HG03457 (cell line): Measurements from ENCODE around the gene PRRC1.
A peak's percentile ranks its signal among the peaks of the same experiment; 100 is the strongest.

Experiments
- ATAC-seq: cut with Tn5 transposase; IDR thresholded peaks from one replicate; pipeline ENCODE4 v1.9.1; 2021; ENCODE audit warnings: moderate number of reproducible peaks; ENCODE audit not compliant: unreplicated experiment

Gene PRRC1

DNA sequence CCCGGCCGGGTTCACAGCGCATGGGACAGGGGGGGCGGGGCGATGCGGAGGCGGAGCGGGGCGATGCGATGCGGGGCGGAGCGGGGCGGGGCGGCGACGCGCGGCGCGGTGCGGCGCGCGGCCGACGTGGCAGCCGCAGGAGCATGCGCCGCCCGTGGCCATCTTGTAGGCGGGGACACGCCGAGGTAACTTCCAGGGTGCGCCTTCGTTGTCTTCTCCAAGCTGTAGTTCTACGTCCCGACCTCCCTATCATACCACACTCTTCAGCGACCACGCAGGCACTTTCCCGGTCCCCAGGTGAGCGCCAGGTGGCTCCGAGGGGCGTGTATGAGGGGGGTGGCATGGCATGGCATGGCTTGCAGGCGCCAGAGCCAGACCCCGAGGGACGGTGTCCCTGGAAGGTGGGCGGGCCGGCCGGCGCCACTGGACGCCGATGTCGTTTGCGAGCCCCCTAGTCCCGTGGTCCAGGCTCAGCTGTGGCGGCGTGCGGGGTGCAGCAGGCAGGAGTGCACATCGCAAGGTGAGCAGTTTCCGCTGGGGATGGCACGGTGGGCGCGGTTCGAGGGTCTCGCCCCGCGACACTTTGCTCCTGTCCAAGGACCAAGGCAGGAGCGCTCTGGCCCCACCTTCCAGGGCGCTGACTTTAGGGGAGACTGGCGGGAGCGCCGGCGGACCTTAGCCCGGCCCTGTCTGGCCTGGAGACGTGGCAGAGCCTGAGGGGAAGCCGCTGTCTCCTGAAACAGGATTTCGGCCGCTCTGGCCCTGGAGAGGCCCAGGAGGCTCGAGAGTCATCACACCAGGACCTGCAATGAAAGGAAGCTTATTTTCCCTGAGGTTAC is at the start of gene PRRC1:
TSS of gene PRRC1 (plus strand) at position 161 of the 839 bp plus-strand sequence. CDS start 5,840 bp downstream, outside the sequence.
- peak; percentile 91 for ATAC-seq

DNA sequence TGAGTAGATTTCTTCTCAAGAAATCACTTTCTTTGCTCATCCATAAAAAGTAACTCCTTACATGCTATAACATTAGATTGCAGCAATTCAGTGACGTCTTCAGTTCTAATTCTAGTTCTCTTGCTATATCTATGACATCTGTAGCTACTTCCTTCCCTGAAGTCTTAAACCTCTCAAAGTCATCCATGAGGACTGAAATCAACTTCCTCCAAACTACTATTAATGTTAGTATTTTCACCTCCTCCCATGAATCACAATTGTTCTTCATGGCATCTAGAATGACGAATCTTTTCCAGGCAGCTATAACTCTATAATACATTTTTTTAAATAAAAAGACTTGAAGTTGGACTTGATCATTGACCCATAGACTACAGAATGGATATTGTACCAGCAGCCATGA is 46.2 kb upstream of the PRRC1 start:
- ATAC-seq = no peak

DNA sequence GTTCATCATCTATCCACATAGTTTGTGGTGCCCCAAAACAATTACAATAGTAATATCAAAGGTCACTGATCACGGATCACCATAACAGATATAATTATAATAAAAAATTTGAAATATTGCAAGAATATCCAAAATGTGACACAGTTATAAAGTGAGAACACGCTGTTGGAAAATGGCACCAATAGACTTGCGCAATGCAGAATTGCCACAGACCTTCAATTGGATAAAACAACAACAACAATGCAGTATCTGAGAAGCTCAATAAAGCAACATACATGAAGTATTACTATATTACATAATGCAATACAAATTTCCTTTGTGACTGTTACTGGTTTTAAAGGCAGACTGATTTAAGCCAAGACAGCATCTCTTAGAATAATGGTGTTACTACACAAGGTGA is 44.7 kb upstream of the PRRC1 start:
- ATAC-seq = no peak

DNA sequence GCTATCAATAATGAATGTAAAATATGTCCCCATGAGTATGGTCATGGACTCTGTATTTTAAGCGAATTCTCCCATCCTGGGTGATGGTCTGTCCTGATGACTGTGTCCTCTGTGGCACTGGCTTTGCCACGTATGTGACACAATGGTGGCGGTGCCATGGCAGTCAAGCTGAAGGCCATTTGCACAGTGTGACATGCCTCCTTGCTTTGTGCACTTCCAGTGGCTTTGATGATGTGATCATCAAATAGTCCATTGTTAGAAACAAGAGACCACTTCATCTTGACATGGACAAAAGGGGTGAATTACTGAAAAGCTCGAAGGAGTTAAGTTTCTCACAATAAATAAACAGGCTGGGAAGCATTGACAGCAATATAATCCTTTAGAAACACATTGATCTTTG is 31.0 kb upstream of the PRRC1 start:
- ATAC-seq = no peak

DNA sequence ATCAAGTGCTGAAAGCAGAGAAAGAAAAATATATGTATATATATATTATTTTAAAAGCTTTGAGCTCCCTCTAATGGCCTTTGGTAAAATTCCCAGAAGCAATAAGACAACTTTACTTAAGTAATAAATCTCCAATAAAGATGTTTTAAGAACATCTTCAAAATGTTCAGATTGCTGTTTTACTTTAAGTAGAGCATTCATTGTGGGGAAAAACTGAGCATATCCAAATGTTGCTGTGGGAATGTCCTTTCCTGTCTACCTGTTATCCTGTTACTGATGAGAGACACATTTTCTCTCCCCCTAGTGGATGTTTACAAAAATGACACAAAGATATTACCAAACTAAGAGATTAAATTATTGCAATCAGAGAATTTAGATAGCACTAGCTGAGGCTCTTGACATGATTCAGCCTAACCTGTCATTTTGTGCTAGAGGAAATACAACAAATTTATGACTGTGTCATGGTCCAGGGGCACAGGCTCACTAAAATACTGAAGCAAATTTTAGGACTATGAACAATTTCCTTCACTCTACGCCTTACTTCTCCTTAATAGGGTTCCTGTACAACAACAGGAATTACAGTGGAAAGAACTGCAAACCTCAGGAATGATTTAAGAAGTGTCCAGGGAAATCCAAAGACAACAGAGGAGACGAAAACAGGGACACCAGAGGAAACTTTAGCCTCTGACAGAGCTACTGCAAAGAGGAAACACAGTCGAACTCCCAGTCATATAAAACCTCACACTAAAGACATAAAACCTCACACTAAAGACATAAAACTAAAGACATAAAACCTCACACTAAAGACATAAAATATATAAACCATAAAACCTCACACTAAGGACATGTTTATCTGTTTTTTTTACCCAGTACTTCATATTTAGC is 24.3 kb upstream of the PRRC1 start:
- peak; percentile 52 for ATAC-seq

DNA sequence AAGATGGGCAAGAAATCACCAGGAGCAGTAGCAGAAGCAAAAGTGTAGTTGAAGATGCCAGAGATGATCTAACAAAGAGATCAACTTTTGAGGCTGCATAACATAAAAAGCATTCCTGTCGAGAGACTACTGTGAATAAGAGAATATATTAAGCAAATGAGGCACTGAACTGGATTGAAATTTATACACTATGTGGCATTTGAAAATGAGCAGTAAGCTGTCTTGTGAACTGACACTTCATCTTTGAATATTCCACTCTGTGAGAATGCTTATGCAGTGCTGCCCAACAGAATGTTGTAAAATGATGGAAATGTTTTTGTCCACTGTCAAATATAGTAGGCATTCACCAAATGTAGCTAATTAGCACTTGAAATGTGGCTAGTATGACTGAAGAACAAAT is 18.9 kb upstream of the PRRC1 start:
- no peak for ATAC-seq

DNA sequence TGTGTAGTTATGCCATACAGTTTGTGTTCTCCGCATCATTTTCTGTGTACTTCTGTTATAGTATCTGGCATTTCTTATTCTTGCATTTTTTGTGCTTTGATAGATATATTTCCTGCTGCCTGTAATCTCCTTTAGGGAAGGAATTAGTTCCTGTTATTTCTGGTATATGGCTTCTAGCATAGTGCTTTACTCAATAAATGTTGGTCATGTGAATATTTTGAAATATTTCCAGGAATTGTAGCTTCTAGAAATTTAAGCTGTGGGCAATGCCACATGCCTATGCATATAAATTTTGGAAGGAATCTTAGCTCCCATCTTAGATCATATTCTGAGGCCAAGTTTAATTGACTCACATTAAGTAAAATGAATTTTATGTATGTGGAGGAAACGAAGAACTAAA is 11.5 kb upstream of the PRRC1 start:
- ATAC-seq = no peak

DNA sequence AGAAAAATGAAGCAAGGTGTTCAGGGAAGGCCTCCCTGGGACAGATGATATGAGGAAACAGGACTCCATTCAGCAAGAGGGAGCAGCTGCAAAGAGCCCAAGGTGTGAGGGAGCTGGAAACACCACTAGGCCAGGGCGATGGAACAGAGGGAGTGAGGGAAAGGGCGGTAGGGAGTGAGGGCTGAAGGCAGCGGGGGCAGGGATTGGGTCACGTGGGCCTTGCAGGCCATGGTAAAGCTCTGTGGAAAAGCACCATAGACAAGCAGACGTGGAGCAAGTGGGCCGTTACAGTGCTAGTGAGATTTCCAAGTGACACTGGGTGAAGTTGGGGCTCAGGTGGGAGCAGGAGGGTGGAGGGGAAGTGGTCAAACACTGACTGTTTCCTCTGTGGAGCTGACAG is 10.8 kb upstream of the PRRC1 start:
- ATAC-seq = no peak

DNA sequence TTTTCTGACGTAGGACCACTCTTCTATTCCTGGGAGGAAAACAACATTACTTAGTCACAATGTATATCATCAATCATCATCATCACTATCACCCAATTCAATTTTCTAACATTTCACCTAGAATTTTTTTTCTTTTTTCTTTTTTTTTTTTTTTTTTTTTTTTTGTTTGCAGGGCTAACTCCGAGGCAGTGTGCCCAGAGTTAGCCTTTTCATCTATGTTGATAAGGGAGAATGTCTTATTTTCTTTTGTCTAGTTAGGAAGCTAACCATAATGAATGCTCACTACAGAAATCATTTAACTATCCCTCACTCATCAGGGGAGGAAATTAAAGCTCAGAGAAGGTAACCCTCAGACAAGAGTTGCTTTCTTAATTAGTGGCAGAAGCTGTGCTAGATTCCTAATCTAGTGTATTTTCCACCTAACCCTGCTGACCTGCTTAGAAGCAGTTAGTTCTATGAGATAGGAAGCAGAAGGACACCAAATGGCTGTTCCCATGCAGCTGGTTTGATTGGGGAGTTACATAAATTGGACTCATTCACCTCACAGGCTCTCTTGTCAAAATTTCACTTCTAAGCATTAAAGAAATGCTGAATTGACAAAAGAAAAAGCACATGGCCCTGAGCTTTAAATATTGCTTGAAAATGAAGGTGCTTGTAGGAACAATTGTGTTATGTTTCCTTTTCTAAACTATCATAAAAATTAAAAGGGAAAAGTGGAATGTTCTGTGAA is 8.6 kb upstream of the PRRC1 start:
- ATAC-seq = no peak

DNA sequence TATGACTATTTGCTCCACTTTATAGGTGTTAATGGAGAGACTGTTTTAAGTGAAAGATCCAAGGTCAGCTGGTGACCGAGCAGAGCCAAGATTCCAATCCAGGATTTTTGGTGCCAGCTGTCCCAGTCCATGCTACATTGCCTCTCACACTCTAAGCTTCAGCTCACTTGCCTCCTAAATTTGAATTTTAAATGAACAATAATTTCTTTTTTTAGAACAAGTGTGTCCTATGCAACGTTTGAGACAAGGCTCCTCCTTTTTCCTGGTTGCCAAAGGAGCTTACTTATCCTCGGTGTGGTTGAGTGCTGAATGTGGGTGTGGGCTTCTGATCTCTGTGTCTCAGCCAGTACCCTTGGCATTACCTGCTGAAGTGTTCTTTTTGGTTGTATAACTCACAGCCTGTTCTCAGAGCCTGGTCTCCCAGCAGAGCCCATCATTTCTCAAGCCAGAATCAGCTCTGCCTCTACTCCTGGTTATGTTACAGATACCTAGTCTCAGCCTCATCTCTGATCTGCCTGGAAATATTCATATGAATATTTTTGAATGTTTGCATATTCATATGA is 4.0 kb upstream of the PRRC1 start:
- no peak for ATAC-seq

DNA sequence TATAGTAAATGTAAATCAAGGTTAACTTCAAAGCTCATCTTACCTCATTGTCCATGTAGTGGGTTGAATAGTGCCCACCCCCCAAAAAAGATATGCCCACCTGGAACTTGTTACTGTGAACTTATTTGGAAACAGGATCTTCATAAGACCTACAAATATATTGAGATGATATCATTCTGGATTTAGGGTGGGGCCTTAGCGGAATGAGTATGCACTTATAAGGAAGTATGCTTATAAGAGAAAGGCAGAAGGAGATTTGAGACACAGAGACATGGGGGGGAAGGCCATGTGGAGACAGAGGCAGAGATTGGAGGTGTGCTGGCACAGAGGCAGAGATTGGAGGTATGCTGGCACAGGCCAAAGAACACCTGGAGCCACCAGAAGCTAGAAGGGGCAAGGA is 2.6 kb upstream of the PRRC1 start:
- ATAC-seq = no peak

DNA sequence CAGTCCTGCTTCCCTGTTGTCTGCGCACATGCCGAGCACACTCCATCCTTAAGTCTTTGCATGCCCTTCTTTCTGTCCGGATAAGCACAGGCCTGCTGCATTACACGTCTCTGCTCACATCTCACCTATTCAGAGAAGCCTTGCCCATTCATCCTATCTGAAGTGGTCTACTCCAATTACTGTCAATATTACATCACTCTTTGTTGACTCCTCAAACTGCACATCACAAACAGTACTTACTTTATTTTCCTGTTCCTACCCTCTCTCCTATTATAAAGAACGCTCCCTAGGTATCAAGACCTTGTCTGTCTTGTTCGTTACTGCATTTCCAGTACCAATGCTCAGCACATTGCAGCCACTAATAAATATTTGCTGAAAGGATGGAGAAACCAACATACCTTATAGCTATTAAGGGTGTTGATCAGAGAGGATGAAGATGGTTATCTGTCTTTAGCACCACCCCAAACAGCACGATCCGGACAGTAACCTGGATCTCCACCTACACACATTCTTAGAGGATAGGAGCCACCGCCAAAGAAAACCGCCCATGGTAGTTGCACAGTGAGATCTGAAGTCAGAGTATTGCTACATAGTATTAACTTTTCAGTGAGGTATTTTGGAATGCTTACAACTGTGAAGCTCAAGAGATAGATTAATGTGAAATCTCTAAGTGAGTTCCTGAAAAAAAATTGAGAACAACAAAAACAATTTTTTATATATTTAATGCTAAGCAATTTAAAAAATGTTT is 1.6 kb upstream of the PRRC1 start:
- no peak for ATAC-seq

DNA sequence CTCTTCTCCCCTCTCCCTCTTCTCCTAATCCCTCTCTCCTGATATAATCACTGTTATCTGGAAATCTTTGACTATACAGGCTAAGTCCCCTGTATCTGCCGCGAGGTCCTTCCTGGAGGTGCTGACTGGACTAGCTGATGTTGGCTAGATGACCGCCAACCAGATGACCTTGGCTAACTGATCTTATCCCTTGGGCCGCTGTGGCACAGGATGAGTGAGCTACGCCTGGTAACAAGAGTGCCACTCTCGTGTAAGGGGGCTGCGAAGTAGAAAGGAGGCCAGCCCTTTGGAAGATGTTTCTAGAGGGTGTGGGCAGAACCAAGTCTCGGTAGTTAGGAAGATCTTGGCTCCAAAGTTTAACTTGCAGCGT is 345 bp upstream of the PRRC1 start:
- ATAC-seq = peak; percentile 24

DNA sequence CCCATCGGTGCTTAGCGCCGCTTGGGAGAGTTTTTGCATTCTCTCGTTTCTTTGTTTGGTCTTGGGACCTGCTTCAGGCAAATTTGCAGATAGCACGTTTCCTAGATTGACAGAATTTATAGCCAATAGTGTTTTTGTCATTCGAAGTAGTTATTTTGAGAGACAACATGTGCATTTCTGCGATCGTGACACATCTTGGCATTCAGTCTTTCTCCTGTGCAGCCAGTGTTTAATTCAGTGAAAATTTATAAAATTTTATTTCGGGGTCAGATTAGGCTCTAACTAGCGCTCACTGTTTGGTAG is 830 bp downstream of the PRRC1 start:
- no peak for ATAC-seq

DNA sequence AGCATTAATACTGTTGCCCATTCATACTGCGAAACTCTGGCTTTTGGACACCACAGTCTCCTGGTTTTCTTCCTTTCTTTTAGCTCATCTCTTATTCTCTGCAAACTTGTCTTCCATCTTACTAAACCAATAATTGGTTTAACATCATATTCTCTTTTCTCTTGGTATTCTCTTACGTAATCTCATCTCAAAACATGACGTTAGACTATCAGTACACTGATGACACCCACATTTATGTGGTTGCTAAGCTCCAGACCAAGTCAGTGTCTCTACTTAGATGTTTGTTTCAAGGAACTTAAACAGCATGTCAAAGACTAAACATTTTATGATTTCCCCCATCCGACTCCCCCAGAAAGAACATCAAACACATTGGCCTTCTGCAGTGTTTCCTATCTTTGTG is 2.1 kb downstream of the PRRC1 start:
- ATAC-seq = no peak

DNA sequence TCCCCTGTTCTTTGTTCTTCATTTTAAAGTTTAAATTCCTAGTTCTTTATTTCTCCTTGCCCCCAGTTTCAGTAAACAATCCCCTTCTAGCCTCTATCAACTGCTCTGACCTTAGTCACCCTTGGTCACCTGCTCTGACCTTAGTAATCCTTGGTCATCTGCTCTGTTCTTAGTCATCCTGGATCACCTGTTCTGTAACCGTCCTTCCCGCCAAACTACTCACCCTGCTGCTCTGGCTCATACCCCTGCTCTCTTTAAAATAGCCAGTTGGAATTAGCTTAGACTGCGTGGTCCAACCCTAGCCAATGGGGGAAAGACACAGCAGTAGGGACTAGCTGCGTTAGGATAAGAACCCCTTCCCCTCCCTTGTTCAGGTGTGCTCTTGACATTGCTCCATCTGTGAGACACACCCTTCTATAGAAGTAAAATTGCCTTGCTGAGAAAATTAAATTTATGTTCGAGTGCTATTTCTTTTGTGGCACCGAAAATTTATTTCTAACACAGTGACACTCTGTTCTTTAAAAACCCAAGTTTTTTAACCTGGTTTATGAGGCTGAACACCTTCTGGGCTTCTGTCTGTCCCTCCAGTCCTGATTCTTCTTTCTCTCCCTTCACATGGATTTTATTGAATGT is 3.8 kb downstream of the PRRC1 start:
- ATAC-seq = no peak

DNA sequence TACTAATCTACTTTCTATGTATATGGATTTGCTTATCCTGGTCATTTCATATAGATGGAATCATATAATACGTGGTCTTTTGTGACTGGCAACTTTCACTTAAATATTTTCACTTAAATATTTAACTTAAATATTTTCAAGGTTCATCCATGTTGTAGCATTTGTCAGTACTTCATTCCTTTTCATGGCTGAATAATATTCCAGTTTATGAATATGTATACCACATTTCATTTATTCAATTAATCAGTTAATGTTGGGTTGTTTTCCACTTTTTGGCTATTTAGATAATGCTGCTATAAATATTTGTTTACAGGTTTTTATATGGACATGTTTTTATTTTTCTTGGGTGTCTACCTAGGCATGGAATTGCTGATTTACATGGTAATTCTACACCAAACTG is 7.7 kb downstream of the PRRC1 start:
- no peak for ATAC-seq

DNA sequence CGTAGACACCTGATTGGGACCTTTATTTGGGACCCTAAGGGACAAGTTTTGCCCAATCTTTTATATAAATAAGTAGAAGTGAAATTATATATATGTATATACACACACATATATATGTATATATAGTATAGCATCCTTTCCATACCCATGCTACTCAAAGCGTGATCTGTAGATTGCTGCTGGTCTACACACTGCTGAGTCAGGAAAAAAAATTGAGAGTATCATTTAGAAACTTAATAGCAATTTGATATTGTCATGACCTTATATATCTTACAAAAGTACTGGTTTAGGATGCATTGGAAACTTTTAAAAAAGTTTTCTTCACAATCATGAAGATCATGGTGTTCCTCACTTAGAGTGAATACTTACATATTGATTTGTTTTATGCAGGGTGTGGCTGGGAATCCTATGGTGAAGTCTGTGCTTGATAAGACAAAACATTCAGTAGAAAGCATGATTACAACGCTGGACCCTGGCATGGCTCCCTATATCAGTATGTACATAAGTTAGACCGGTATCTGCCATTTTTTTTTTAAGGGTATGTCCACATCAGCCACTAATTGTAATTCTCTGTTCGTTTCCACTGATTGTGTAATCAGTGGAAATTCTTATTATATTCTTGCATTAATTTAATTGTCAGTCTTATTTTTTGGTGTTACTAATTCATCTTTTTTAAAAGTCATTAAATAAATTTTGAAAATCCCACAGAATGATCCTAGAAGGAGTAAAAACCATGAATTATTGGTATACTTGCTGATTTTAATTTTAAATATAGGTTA is 12.7 kb downstream of the PRRC1 start:
- ATAC-seq = no peak

DNA sequence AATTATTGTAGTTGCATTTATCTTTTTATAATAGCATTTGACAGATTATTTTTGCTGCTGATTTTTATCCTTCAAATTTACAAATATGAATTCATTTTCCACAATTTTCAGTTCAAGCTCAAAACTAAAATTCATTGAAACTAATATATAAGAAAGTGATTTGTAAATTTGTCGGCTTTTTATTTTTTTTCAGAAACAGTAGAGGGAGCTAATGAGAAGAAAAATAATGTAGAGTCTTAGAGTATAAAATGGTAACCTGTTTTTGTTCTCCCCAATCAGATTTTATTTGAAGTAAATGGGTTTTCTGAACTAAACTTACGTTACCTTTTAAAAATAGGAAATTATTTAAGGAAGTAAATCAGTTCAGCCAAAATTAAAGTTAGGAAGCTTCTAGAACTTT is 19.2 kb downstream of the PRRC1 start:
- no peak for ATAC-seq
